ENCODE data around the gene AADACL3.

The AADACL3 gene

DNA sequence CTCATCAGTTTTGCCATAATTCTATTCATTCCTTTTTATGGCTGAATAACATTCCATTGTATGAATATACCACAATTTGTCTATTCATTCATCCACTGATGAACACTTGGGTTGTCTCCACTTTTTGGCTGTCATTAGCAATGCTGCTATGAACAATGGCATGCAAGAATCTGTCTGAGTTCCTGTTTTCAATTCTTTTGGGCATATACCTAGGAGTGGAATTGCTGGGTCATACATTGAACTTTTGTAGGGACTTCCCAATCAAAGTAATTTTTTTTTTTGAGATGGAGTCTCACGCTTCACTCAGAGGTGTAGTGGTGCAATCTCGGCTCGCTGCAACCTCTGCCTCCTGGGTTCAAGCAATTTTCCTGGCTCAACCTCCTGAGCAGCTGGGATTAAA, 37.1 kb upstream of the AADACL3 start:
- no peak for DNase-seq (ENCODE audit: low spot score)
- TF ChIP-seq, protein P1, sequence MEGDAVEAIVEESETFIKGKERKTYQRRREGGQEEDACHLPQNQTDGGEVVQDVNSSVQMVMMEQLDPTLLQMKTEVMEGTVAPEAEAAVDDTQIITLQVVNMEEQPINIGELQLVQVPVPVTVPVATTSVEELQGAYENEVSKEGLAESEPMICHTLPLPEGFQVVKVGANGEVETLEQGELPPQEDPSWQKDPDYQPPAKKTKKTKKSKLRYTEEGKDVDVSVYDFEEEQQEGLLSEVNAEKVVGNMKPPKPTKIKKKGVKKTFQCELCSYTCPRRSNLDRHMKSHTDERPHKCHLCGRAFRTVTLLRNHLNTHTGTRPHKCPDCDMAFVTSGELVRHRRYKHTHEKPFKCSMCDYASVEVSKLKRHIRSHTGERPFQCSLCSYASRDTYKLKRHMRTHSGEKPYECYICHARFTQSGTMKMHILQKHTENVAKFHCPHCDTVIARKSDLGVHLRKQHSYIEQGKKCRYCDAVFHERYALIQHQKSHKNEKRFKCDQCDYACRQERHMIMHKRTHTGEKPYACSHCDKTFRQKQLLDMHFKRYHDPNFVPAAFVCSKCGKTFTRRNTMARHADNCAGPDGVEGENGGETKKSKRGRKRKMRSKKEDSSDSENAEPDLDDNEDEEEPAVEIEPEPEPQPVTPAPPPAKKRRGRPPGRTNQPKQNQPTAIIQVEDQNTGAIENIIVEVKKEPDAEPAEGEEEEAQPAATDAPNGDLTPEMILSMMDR (IDR thresholded peaks at IDR 0.05; ENCODE audit: extremely low read depth, missing control alignments), result no peak

DNA sequence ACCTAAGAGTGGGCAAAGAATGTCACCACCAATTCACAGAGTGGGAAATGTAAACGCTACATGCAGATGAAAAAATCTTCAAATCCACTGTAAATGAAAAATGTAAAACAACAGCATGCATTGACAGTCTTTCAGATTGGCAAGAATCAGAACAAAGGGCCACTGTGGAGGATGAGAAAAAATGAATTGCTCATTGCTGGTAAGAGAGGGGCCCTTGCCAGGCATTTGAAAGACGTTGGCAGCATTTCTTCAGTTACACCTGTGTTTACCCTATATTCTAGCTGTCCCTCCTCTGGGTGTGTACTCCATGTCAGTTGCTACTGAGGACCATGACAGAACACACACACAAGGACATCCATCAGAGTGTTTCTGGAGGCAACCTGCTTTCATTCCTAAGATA, 25.8 kb upstream of the AADACL3 start:
- no peak for DNase-seq (ENCODE audit: low spot score)
- TF ChIP-seq, protein P1 (IDR thresholded peaks at IDR 0.05; ENCODE audit: extremely low read depth, missing control alignments), result no peak

DNA sequence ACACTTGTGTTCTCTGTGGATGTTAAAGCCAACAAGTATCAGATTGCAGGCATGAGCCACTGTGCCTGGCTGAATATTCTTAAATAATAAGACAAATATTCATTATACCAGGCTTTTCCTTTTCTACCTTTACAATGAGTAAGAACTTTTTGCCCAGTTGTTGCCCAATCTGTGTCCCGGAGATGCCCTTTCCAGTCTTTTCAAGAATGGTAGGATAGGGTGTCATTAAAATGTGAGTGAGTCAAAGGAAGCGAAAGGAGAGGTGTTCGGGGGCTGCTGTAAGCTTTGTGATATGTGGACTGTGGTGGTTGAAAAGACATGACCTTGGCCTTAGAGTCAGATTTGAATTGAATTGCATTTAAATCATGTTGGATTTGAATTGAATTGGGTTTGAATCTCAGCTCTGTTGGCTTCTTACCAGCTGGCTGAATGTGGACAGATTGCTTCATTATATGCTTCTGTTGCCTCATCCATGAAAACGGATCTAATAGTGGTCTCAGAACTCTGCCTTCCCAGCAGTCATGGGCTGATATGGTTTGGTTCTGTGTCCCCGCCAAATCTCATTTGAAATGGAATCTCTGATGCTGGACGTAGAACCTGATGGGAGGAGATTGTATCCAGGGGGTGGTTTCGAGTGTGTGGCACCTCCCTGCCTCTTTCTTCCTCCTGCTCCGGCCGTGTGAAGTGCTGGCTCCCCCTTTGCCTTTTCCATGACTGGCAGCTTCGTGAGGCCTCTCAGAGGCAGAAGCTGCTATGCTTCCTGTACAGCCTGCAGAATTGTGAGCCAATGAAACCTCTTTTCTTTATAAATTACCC, 22.7 kb upstream of the AADACL3 start:
- TF ChIP-seq, protein P1 (IDR thresholded peaks at IDR 0.05; ENCODE audit: extremely low read depth, missing control alignments), result no peak
- DNase-seq (ENCODE audit: low spot score), result no peak

DNA sequence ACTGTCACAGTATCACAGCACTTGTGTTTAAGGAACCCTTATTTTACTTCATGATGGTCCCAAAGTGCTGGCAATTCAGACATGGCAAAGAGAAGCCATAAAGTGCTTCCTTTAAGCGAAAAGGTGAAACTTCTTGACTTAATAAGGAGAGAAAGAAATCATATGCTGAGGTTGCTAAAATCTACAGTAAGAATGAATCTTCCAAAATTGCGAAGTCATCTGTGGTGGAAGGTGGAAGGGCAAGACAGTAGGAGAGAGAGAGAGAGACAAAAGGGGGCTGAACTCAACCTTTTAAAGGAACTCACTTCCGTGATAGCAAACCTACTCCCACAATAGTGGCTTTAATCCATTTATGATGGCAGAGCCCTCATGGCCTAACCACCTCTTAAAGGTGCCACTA, 19.3 kb upstream of the AADACL3 start:
- TF ChIP-seq, protein P1 (IDR thresholded peaks at IDR 0.05; ENCODE audit: extremely low read depth, missing control alignments), result no peak

DNA sequence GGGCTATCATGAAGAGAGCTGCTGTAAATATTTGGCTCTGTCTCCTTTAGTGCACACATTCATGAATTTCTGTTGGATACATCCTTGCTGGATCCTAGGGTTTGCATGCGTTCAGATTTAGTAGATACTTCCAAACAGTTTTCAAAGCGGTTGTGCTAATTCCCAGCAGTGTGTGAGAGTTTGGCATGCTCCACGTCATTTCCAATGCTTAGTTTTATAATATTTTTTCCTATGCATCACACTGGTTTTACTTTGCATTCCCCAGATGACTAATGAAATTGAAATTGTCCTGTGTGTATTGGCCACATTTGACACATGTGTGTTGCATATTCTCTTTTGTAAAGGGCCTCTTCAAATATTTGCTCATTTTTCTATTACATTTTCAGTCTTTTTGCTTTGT, 18.5 kb upstream of the AADACL3 start:
- TF ChIP-seq, protein P1 (IDR thresholded peaks at IDR 0.05; ENCODE audit: extremely low read depth, missing control alignments), result no peak
- no peak for DNase-seq (ENCODE audit: low spot score)

More for the DNA sequence above, 19.3 kb upstream of the AADACL3 start:
- DNase-seq (ENCODE audit: low spot score), result no peak

DNA sequence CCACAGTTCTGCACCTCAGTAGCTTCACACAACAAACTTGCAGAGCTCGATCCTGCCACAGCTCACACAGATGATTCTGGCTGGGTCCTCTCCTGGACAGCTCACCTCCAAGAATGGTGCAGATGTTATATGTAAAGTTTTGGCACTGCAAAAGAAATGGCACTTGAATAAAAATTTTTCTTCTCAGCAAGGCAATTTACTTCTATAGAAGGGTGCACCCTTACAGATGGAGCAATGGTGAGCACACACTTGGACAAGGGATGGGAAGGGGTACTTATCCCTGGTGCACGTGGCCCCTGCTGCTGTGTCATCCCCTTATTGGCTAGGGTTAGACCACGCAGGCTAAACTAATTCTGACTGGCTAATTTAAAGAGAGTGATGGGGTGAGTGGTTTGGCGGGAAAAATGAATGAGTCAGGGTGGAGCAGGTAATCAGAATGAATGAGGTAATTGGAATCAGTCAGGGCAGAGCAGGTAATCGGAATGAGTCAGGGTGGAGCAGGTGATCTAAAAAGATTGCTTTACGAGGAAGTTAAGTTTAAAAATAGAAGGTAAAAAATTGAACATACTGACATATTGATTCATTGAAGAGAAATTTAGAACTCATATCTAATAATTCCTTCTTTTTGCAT, 12.0 kb upstream of the AADACL3 start:
- no peak for DNase-seq (ENCODE audit: low spot score)
- TF ChIP-seq, protein P1 (IDR thresholded peaks at IDR 0.05; ENCODE audit: extremely low read depth, missing control alignments), result no peak

DNA sequence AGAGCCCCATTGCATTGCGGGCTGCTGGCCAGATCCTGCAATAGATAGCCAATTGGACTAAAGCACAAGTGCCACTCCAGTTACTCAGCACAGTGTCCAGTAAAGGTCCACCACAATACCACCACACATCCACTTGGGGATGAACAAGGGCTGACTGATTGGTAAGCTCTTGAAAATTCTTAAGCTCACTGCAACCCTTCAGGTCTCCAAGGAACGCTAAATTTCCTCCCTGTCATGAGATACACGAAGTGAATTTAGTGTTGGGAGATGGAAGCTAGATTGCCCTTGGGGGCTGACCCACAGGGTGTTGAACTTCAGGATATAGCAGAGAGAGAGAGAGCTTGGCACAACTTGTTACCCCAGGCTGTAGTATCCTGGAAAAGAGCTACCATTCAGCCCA, 9.8 kb upstream of the AADACL3 start:
- TF ChIP-seq, protein P1 (IDR thresholded peaks at IDR 0.05; ENCODE audit: extremely low read depth, missing control alignments), result no peak
- no peak for DNase-seq (ENCODE audit: low spot score)

All from GM20000 (cell line).